GM18505 (cell line): ENCODE results near the gene MACROD2.
"Not testable (repeated sequence)": the region's sequence is repeated elsewhere in the genome, so short reads cannot be mapped to it uniquely, and the experiment has no call there.

Experiments used
- ATAC-seq: cut with Tn5 transposase; IDR thresholded peaks from one replicate; pipeline ENCODE4 v1.9.1; 2021; ENCODE audit not compliant: unreplicated experiment
- POLR2A ChIP-seq: IDR thresholded peaks from 4 replicates; pipeline ENCODE4 v1.6.1; 2011; ENCODE audit warnings: borderline replicate concordance; ENCODE audit not compliant: insufficient read depth, insufficient read length; ENCODE audit errors: extremely low read depth

The MACROD2 gene

GRCh38 chr20:16003310-16003709, 2008.0 kb downstream of the MACROD2 start:
- no peak for ATAC-seq

GRCh38 chr20:16004108-16004854, 2009.0 kb downstream of the MACROD2 start:
- no peak for ATAC-seq

More at GRCh38 chr20:16003310-16003709, 2008.0 kb downstream of the MACROD2 start:
- no peak for TF ChIP-seq POLR2A

GRCh38 chr20:16005021-16005914, 2010.0 kb downstream of the MACROD2 start:
- ATAC-seq, result no peak
- no peak for TF ChIP-seq POLR2A

More at GRCh38 chr20:16004108-16004854, 2009.0 kb downstream of the MACROD2 start:
- no peak for TF ChIP-seq POLR2A

DNA sequence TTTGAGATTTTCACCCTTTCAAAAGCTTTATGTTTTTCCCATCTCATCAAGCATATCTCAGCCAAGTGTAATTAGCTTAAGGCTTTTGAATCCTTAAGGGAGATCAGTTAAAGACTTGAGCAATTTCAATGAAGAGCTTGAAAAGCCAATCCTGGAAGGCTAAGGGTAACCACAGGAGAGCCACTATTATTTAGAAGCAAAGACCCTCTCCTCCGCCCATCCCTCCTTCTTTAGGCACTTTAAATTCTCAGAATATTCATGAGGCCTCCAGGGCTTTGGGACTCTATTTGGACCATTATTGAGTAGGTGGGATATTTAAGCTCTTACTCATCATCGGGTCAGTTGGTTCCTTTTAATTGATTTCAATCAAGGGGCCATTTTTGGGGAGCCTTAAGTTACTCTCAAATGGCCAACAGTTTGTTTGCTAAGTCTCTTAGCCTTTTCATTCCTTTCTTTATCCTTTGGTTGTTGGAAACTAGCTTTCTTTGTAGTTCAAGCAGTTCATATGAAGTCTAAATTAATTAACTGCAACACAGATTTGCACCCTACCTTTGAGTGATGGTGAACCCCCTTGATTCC, 2010.7 kb downstream of the MACROD2 start:
- no peak for TF ChIP-seq POLR2A
- ATAC-seq, result no peak

DNA sequence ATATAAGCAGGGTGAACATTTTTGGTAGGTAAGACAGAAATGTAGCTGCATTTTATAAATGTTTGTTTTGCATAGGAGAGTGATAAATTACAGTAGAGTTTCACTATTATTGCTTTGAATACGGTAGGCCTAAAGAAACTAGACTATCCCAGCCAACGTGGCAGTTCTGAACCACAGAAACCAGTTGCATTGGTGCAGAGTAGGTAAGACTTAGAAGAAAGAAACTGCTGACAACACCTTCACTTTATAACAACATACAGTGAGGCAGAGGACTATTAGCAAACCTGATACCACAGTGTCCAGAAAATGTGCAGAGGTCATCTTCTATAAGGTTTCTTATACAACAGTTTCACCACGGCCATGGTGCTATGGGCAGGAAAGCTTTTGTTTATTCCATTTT, 2011.8 kb downstream of the MACROD2 start:
- ATAC-seq, result peak; percentile 85
- TF ChIP-seq POLR2A, result no peak

GRCh38 chr20:16007962-16008361, 2012.6 kb downstream of the MACROD2 start:
- no peak for ATAC-seq
- TF ChIP-seq POLR2A, result no peak

DNA sequence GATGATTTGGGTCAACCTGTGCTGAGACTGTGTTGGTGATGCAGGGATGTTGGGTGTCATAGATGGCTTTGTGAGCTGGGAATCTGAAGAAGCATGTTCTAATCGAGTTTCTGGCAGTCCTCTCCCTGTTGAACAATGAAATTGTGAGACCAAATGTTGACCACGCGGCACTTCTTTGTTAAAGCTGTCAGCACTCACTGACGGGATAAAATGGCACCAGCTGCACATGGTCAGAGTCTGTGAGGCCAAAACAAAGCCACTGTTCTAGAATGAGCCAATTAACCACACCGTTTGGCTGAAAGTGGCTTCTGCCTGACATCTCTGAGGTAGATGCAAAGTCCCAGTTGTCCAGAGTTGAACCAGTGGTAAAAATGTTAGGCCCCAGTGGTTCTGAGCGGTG, 2015.7 kb downstream of the MACROD2 start:
- no peak for ATAC-seq
- TF ChIP-seq POLR2A, result no peak

DNA sequence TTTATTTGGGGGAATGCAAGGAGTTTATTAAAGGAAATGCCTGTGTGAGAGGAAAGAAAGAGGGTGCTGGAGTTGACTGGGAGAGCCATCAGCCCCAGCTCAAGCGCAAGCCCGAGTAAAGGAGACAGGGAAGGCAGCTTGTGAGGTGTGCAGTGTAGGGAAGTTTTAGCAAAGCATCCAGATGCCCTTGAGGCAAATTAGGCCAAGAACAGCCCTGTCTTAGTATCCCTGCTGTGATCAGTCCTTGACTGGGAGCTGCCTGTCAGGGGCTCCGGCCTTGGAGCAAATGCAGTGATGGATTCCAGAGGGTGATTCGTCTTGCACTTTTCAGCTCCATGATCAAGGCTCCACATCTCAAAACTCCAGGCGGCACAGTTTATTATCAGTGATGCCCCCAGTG, 2016.2 kb downstream of the MACROD2 start:
- TF ChIP-seq POLR2A, result no peak
- ATAC-seq, result no peak

DNA sequence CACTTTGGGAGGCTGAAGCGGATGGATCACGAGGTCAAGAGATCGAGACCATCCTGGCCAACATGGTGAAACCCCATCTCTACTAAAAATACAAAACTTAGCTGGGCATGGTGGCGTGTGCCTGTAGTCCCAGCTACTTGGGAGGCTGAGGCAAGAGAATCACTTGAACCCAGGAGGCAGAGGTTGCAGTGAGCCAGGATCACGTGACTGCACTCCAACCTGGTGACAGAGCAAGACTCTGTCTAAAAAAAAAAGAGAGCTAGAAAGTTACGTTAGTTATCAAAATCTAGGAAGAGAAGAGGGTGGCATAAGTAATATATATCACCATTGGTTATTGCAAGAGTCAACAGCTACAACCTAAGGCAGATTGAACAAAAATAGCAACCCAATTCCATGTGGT, 2017.6 kb downstream of the MACROD2 start:
- not testable (repeated sequence) for ATAC-seq

DNA sequence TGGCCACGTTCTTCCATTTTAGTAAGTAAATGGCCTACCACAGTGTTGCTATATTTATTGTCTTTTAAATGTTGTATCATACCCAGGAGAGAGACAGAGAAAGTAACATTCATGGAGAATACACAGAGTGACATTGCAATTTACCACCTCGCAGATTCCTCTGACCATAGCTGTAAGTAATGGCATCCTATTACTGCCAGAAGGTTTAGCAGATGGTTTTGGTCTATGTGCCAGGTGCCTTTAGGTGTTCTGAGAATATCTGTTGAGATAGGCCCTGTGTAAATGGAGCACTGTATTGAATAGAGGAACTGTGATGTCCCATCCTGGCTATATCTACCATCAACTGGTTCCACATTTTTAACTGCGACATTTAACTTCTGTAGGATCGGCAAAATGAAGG, 2018.3 kb downstream of the MACROD2 start:
- no peak for ATAC-seq
- no peak for TF ChIP-seq POLR2A

- ATAC-seq, result no peak
- TF ChIP-seq POLR2A, result no peak
Observed at GRCh38 chr20:16014436-16014835, 2019.1 kb downstream of the MACROD2 start.

DNA sequence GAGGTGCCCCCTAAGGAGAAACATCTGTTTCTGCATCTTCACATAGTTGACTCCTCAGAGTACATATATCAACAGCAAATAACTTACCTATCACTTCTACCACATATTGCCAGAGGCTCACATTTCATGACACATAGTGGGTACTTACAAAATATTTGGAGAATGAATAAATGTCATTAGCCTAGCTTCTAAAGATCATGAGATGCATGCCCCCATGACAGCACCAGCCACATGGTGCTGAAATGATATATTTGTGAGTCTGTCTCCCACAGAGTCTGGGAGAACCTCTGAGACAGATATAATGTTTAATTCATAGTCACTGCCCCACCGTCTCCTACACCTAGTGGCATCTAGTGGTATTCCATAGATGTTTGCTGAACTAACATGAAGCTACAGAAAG, 2022.3 kb downstream of the MACROD2 start:
- TF ChIP-seq POLR2A, result no peak

DNA sequence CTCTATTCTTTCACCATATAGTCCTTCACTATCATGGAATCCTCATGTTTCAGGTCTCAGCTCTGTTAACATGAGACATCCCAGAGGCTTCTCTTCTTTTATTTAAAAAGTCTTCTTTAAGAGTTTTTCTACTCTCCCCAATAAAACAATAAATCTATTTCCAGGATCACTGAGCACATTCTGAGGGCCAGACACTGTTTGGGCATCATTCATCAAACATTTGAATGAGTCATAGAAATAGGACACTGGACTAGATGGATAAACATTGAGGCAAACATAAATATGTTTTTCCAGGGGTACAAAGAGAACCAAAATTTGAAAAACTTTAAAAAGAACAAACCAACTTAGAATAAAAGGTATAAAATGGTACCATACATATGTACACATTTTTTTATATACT, 2023.6 kb downstream of the MACROD2 start:
- TF ChIP-seq POLR2A, result no peak
- no peak for ATAC-seq

More for the DNA sequence above, 2022.3 kb downstream of the MACROD2 start:
- ATAC-seq, result no peak
